Colonic mucosa (tissue), 4 donors: Measurements from ENCODE around the gene GNAI2. TPM values are rescaled to one million over a fixed set of nuclear protein-coding genes. Genes with fewer than 3 reads are reported as not detected.
"Not testable (repeated sequence)": the region's sequence is repeated elsewhere in the genome, so short reads cannot be mapped to it uniquely, and the experiment has no call there.

Experiments
- DNase-seq: peaks from one replicate; pipeline ENCODE4 v3.0.0-alpha.2; 2020
- H3K27ac ChIP-seq: fragments of 200-600 bp; one replicate; pipeline ENCODE4 v1.8.0; 2021
- H3K27me3 ChIP-seq: fragments of 200-600 bp; one replicate; pipeline ENCODE4 v1.8.0; 2021
- H3K36me3 ChIP-seq: fragments of 200-600 bp; one replicate; pipeline ENCODE4 v1.8.0; 2021
- H3K4me1 ChIP-seq: fragments of 200-600 bp; one replicate; pipeline ENCODE4 v1.8.0; 2021; ENCODE audit warnings: mild to moderate bottlenecking
- H3K4me3 ChIP-seq: fragments of 200-600 bp; one replicate; pipeline ENCODE4 v1.8.0; 2021
- H3K9ac ChIP-seq, 2 donors: one replicate each; pipeline ENCODE4 v1.7.0; 2013; ENCODE audit warnings: control low read depth in 2 of 2, low read depth in 2 of 2, low read length in 2 of 2
- H3K9me3 ChIP-seq: fragments of 200-600 bp; one replicate; pipeline ENCODE4 v1.8.0; 2021
- CTCF ChIP-seq: fragments of 200-600 bp; IDR thresholded peaks from one replicate; pipeline ENCODE4 v1.8.0; 2022; ENCODE audit warnings: antibody characterized with exemption, mild to moderate bottlenecking
- intact Hi-C: fragments of 100-400 bp; cut with DNase I; formaldehyde crosslinking; loops from one replicate; pipeline ENCODE4 v1.14.1; 2022
- total RNA-seq, 2 donors: library from RNA; stranded (reverse); fragmentation: NEBNext Ultra II Directional in 1 of 2; extraction: Animal tissue kit (Norgen Biotek cat#: 25700) in 1 of 2; gene quantifications; one replicate each; pipeline ENCODE4 v1.2.1, GENCODE V29; 2021
- donor health status: healthy.
- donor health status: DM: no; HTN: no; CAD: no.
- donor health status: DM: no; HTN: no; CAD: no.

GNAI2 gene
- total RNA-seq, 2 donors from 2014 or later: 48.7 to 77.4 TPM

DNA sequence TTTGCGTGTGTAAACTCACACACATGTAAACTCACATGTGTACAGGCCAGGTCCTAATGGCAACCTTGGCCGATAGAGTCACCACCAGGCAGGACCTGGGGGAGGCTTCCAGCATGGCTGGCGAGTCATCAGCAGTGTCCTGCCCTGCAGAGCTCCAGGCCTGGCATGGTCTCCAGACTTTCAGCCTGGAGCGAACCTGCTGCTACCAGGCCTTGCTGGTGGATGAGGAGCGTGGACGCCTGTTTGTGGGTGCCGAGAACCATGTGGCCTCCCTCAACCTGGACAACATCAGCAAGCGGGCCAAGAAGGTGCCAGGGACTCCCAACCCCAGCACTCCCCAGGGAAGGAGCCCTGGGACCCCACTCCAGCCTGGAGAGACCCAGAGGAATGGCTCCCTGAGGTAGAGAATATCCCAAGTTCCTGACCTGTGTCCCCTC lies 34.0 kb downstream of the GNAI2 start:
- peak overlapping the region; percentile 35 for H3K4me3 ChIP-seq
- peaks cover 28% of the 10 kb centered on the region for H3K4me1 ChIP-seq
- no peaks in the 10 kb centered on the region for H3K9me3 ChIP-seq
- no peak for DNase-seq
- intact Hi-C loops: loop anchor here (5.0 to 10.0 kb wide), 2 partner anchors 55 to 78 kb away; partner anchors contain the start of genes GNAT1, HYAL2 and TUSC2
- peak overlapping the region; percentile 88 to 91 for H3K9ac ChIP-seq
- H3K36me3 ChIP-seq: no peaks in the 10 kb centered on the region
- H3K27me3 ChIP-seq: peaks cover 5% of the 10 kb centered on the region
- TF ChIP-seq CTCF: no peak
- peak overlapping the region; percentile 85 for H3K27ac ChIP-seq

DNA sequence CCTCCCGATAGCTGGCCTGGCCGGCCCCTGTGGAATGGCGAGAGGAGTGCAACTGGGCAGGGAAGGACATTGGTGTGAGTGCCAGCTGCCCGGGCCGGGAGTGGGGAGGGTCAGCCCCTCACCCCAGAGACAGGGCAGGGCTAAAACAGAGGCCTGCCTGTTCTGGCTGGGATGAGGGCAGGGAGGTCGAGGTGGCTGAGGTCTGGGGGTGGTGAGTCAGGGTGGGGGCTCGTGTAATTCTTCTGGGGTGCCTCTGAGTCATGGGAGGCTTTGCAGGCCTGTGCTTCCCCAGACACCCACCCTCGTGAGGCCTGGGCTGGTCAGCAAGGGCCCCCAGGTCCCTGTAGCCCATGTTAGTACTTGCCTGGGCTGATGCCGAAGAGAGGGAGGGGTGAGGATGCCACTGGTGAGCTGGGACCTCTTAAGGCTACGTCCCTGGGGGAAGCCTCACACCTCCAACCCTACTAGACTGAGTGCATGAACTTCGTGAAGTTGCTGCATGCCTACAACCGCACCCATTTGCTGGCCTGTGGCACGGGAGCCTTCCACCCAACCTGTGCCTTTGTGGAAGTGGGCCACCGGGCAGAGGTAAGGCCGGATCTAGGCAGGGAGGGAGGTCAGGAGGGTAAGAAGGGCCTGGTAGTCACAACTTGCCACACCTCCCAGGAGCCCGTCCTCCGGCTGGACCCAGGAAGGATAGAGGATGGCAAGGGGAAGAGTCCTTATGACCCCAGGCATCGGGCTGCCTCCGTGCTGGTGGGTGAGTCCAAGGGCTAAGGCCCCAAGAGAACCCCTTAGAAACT lies 34.6 kb downstream of the GNAI2 start:
- TF ChIP-seq CTCF: no peak
- H3K4me3 ChIP-seq: peak overlapping the region; percentile 35
- H3K27me3 ChIP-seq: peaks cover 5% of the 10 kb centered on the region
- no peaks in the 10 kb centered on the region for H3K9me3 ChIP-seq
- peak overlapping the region; percentile 17 to 91 for H3K9ac ChIP-seq
- H3K27ac ChIP-seq: peak overlapping the region; percentile 31
- peaks cover 28% of the 10 kb centered on the region for H3K4me1 ChIP-seq
- no peaks in the 10 kb centered on the region for H3K36me3 ChIP-seq
- DNase-seq: no peak
- intact Hi-C loops: loop anchor here (5.0 to 10.0 kb wide), 2 partner anchors 54 to 78 kb away; partner anchors contain the start of genes GNAT1, HYAL2 and TUSC2

DNA sequence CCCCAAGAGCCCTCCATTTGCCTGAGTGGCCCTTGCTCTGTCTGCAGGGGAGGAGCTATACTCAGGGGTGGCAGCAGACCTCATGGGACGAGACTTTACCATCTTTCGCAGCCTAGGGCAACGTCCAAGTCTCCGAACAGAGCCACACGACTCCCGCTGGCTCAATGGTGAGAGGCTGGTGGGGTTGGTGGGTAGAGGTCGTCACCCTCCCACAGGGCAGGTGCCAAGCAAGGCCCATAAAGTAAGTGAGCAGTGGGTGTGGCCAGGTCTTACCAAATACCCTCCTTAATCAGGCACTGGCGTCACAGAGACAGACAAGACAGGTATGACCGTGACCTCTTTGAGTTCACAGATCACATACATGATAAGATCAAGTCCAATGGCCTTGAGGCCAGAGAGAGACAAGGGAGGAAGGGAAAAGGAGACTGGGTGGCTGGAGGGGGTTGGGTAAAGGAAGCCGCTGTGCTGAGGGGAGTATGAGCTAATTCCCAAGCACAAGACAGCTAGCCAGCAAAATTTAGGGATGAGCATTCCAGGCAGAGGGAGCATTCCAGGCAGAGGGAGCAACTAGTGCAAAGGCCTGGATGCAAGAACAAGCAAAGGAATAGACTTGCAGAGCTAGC lies 35.4 kb downstream of the GNAI2 start:
- Histone ChIP-seq H3K9ac (peak overlapping the region in 1 of 2 donors; percentile 13), H3K9me3 (no peaks in the 10 kb centered on the region), H3K27ac (peak overlapping the region; percentile 31), H3K36me3 (no peaks in the 10 kb centered on the region), H3K4me1 (peaks cover 28% of the 10 kb centered on the region), H3K4me3 (no peak overlapping the region), H3K27me3 (peaks cover 9% of the 10 kb centered on the region)
- no peak for TF ChIP-seq CTCF
- DNase-seq: no peak
- intact Hi-C loops: loop anchor here (5.0 to 10.0 kb wide), 2 partner anchors 53 to 79 kb away; partner anchors contain the start of genes GNAT1, HYAL2 and TUSC2

- not testable (repeated sequence) for H3K9me3 ChIP-seq, H3K9ac ChIP-seq, H3K4me3 ChIP-seq, H3K36me3 ChIP-seq, H3K27me3 ChIP-seq, H3K27ac ChIP-seq, DNase-seq
- intact Hi-C loops: loop anchor here (5.0 to 10.0 kb wide), 2 partner anchors 52 to 80 kb away; partner anchors contain the start of genes GNAT1, HYAL2 and TUSC2
- H3K4me1 ChIP-seq: peaks cover 26% of the 10 kb centered on the region
Measured at GRCh38 chr3:50272538-50272910, 36.5 kb downstream of the GNAI2 start.

DNA sequence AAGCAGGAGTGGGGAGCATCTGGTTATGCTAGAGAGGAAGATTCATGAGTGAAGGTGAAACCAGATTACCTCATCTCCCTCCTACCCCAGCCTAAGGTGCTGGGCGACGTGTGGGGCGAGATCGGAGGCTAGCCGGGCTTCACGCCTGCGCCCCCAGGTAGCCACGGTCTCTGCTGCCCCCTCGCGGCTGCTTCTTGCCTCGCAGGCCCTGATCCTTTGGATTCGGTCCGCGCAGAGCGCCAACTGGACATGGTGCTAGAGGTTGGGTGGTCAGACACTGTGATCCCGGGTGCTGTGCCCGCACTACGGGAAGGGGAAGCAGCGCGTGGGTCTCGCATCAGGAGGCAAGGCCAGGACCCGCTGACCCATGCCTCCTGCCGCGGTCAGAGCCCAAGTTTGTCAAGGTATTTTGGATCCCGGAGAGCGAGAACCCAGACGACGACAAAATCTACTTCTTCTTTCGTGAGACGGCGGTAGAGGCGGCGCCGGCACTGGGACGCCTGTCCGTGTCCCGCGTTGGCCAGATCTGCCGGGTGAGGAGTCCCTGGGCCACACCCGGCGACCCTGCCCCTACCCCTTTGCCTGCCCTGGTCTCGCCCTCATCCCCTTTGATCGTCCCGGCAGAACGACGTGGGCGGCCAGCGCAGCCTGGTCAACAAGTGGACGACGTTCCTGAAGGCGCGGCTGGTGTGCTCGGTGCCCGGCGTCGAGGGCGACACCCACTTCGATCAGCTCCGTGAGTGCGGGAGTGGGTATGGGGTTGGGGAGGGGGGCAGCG lies 37.1 kb downstream of the GNAI2 start:
- Histone ChIP-seq H3K4me3 (peak overlapping the region; percentile 16), H3K4me1 (peaks cover 21% of the 10 kb centered on the region), H3K9ac (peak overlapping the region; percentile 57 to 73), H3K9me3 (no peaks in the 10 kb centered on the region), H3K27ac (no peak overlapping the region), H3K36me3 (no peaks in the 10 kb centered on the region), H3K27me3 (peaks cover 9% of the 10 kb centered on the region)
- intact Hi-C loops: loop anchor here (5.0 to 10.0 kb wide), 2 partner anchors 52 to 81 kb away; partner anchors contain the start of genes GNAT1, HYAL2 and TUSC2
- TF ChIP-seq CTCF: peak; percentile 94
- DNase-seq: peak; percentile 95
